B cell (primary cell): ENCODE measurements around the gene BRINP2.

Experiments used
- CTCF ChIP-seq: fragments of 200-600 bp; IDR thresholded peaks from one replicate; pipeline ENCODE4 v1.8.0; 2022; ENCODE audit warnings: antibody characterized with exemption, mild to moderate bottlenecking
- EZH2 ChIP-seq: IDR thresholded peaks from 2 replicates; pipeline ENCODE4 v1.6.1; 2012; ENCODE audit warnings: borderline replicate concordance, low read depth, mild to moderate bottlenecking, moderate library complexity, low read length; ENCODE audit not compliant: insufficient read depth, poor library complexity, severe bottlenecking

- TF ChIP-seq CTCF (no peak), EZH2 (no peak)
Measured at GRCh38 chr1:177128665-177129281, 42.0 kb upstream of the BRINP2 start.
